Measurements from ENCODE around the gene KATNA1.
"Not testable (repeated sequence)": the region's sequence is repeated elsewhere in the genome, so short reads cannot be mapped to it uniquely, and the experiment has no call there.

Gene KATNA1

DNA sequence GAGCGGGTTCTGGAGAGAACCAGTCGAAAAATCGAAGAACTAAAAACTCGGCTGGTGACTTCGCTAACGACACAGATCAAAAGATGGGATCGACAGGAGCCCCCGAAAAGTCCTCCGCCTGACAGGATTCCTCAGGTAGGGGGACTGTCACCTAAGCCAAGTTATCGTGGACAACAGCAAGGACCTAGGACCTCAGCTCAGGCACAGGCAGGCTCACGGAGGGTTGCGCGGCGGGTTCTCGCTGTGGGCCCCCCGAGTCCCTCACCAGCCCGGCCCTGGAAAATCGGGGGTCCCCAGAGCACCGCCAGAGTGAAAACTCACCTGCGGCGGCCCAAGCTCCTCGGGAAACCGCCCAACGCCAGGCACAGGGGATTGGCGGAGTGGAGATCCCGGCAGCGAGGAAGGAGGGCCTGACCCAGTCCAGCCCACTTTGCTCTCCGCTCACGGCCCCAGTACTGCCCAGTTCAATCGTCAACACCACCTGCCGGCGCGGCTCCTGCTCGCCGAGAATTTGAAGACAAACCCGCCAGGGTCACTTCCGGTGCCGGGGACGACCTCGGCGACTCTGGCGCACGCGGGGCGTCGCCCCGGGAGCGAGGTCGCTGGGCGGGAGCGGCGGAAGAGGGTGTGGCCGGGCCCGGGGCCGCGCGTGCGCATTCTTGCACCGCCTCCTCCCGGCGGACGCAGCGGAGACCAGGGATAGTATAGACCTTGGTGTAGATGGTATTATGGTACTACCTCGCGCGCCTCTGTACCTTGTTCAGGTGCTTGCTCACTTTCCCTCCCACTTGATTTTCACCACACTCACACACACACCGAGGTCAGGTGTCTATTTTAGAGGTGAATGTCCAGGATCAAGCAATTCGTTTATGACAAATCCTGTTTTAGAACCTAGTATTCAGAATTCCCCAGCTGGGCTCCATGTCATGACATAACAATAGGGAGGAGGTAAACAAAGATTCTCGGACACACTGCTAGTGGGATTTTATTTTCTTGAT is at the start of gene KATNA1:
Gene KATNA1, minus strand, starts transcription at position 567 of the 998 bp plus-strand sequence. CDS start 10,167 bp downstream, outside the sequence.
- in situ Hi-C loops (cut with HindIII; ENCODE audit: low sequenced_read_pairs) = loop anchor here (5.0 kb wide), 1 partner anchor 46 kb away; no protein-coding TSS in a partner anchor

DNA sequence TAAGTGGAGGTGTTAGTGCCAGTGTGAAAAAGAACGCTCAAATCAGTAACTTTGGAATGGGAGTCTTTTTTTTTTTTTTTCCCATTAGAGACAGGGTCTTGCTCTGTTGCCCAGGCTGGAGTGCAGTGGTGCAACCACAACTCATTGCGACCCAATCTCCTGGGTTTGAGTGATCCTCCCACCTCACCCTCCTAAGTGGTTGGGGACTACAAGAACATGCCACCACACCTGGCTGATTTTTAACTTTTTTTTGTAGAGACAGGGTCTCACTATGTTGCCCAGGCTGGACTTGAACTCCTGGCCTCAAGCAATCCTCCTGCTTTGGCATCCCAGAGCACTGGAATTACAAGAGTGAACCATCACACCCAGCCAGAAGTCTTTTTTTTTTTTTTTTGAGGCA is 49.7 kb upstream of the KATNA1 start:
- in situ Hi-C loops (cut with HindIII; ENCODE audit: low sequenced_read_pairs) = no loop called here

DNA sequence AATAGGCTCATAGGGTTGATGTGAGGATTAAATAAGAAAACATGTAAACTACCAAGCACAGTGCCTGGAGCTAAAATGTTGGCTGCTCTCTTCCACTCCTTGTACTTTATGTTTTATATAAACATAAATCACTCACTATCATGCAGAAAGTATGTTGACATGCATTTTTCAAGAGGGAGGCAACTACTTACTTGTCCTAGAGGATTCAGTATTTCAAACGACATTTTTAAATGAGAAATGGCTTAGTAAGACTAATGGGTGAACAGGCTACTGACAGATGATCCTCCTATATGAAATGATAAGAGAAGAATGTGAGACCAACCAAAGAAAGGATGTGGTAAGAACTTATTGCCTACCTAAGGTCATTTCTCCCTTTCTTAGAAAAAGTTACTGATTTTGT is 48.4 kb upstream of the KATNA1 start:
- in situ Hi-C loops (cut with HindIII; ENCODE audit: low sequenced_read_pairs) = no loop called here

DNA sequence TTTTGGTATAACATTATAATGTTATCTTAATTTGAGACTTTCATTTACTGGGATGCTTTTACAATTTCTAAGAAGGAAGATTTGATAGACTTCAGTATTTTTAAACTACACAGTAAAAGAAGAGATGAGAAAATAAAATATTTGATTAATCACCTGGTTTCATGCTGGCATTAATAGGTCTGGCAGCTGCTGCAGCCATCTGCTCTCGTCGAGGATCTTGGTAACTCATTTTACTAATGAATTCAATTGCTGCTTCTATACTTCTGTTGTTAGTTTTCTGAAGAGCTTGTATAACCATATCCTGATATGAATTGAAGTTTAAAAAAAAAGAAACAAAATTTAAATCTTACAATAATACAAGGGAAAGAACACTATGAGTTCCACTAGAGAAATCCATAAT is 46.4 kb upstream of the KATNA1 start:
- in situ Hi-C loops (cut with HindIII; ENCODE audit: low sequenced_read_pairs) = no loop called here

DNA sequence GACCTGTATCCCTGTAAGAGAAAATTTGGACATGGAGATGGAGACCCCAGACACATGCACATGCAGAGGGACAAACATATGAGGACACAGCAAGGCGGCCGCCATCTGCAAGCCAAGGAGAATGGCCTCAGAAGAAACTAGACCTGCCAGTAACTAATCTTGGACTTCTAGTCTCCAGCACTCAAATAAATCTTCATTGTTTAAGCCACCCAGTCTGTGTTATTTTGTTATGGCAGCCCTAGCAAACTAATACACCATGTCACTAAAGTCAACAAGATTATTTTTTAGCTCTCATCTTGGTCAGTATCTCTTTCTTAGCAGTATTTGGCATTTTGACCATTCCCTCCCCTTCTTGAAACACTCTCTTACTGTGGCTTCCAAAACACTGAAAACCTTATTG is 42.7 kb upstream of the KATNA1 start:
- in situ Hi-C loops (cut with HindIII; ENCODE audit: low sequenced_read_pairs) = no loop called here

DNA sequence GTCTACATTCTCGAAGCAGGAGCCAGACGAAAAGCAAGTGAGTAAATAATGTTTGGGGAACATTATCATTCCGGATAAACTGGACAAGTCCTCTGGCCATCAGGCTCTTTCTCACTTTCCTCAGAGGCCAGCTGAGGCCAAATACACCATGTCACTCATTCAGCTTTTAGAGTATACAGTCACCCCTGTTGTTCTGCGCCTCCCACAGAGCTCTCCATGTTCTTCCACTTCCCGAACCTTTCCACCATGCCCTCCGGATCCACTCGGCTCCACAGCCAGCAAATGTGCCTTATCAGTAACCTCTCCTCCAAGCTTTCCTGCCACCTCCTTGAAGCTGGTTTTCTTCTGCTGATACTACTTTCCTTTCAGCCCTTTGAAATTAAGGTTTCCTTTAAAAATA is 37.7 kb upstream of the KATNA1 start:
- in situ Hi-C loops (cut with HindIII; ENCODE audit: low sequenced_read_pairs) = no loop called here

DNA sequence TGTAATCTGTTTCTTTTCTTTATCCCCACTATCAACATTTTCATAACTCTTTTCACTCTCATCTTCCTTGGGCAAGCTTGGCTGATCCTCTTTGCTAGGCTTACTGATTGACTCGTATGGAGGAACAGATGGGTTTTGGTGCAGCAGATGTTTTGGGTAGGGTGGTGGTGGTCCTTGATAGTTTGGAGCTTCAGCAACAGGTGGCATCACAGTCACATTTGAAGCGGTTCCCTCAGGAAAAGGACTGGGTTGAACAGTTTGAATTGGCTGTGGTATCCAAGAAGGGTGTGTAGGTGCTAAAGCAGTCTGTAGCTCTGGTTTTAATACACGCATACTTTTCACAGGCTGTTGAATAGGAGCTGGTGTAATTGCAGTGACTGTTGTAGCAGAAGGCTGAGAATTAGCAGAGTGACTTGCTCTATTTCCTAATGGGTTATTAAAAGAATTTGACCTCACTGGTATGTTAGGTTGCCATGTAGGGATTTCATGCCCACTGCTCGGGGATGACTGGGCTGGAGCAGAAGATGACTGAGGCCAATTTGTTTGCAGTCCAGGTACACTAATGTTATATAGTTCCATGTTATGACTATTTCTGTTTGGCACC is 34.8 kb upstream of the KATNA1 start:
- in situ Hi-C loops (cut with HindIII; ENCODE audit: low sequenced_read_pairs) = no loop called here

DNA sequence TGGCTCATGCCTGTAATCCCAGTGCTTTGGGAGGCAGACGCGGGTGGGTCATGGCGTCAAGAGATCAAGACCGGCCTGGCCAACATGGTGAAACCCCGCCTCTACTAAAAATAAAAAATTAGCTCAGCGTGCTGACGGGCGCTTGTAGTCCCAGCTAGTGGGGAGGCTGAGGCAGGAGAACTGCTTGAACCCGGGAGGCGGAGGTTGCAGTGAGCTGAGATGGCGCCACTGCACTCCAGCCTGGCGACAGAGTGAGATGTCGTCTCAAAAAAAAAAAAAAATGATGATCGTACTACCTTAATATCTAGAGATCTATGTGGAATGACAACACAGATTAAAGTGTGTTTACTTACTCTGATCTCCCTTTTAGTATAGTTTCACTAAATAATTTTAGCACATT is 33.3 kb upstream of the KATNA1 start:
- in situ Hi-C loops (cut with HindIII; ENCODE audit: low sequenced_read_pairs) = not testable (repeated sequence)

DNA sequence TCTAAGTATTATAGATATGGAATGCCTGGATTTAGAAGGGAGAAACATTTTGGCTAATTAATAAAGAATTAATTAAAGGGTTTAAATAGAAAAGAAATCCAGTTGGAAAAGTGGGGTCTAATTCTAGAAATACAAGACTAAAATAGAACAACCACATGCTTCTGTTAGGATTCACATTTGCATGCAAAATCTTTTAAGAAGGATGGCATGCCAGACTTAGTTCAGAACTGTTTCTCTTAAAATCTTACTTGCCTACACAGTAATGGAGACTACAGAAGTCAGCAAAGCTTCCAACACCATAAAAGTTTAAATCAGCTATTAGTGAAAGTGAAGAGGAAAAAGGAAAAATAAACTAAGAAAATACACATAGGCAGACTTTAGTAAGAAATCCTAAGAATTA is 32.7 kb upstream of the KATNA1 start:
- in situ Hi-C loops (cut with HindIII; ENCODE audit: low sequenced_read_pairs) = no loop called here

DNA sequence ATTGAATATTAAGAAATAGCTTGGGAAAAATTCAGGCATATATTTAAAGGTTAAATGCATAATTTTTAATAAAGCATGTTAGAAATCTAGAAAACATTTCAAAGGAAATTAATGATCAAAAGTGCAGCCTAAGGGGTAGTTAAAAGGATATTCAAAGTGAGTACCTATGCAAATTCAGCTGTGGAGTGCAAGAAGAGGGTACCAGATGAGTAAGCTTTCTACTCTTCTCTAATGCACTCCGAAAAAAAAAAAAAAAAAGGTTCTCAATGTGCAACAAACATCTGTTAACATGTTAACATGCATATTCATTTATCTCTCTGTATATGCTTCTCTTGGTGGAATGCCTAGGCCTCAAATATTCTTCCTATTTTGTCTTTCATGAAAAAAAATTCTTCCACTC is 32.0 kb upstream of the KATNA1 start:
- in situ Hi-C loops (cut with HindIII; ENCODE audit: low sequenced_read_pairs) = no loop called here

DNA sequence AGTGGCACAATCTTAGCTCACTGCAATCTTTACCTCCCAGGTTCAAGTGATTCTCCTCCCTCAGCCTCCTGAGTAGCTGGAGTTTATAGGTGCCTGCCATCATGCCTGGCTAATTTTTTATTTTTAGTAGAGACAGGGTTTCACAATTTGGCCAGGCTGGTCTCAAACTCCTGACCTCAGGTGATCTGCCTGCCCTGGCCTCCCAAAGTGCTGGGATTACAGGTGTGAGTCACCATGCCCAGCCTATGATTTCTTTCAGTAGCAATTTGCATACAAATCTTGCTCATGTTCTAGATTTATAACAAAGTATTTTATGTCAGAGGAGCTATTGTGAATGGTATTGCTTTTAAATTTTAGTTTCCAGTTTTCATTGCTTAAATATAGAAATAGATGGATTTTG is 23.8 kb upstream of the KATNA1 start:
- in situ Hi-C loops (cut with HindIII; ENCODE audit: low sequenced_read_pairs) = not testable (repeated sequence)

DNA sequence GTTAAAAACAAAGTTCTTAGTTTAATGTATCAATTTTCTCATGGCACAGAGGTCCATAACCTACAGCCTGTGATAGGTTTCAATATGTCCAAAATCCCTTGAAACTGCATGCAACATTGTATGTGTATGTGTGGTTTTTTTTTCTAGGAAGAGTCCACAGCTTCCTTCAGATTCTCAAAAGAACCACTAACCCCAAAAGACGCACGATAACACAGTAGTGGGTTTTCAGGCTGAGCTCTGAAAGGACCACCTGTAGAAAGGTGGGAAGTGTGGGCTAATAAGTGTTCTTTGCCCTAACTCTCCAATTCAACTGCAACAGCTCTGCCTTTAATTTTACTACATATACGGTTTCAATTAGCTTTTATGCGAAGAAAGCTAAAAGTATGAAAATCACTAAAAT is 11.5 kb upstream of the KATNA1 start:
- in situ Hi-C loops (cut with HindIII; ENCODE audit: low sequenced_read_pairs) = no loop called here

DNA sequence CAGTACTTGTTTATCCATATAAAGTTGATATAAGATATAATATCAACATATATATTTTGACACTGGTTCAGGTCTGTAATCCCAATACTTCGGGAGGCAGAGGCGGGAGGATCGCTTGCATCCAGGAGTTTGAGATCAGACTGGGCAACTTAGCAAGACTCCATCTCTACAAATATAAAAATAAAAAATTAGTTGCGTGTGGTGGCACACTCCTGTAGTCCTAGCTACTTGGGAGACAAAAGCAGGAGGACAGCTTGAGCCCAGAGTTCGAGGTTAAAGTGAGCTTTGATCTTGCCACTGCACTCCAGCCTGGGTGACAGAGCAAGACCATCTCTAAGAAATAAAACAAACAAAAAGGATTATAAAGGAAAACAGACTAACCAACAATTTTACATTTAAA is 8.9 kb upstream of the KATNA1 start:
- in situ Hi-C loops (cut with HindIII; ENCODE audit: low sequenced_read_pairs) = no loop called here

DNA sequence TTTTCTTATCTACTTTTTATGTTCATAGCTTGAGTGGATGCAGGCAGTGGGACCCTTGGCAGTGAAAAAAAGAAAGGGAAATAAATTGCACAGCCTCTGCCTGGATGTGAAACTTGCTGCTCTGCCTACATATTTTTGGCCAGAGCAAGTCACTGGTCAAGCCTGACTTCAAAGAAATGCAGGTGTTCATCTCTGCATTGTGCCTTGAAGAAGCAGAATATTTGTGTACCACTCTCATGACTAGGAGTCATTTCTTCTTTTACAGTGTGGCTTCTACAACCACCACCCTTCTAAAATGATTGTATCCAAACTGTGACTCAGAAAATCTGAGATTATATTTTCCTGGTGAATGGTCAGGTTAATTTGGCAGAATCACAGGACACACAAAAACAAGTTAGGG is 2.5 kb upstream of the KATNA1 start:
- in situ Hi-C loops (cut with HindIII; ENCODE audit: low sequenced_read_pairs) = no loop called here

DNA sequence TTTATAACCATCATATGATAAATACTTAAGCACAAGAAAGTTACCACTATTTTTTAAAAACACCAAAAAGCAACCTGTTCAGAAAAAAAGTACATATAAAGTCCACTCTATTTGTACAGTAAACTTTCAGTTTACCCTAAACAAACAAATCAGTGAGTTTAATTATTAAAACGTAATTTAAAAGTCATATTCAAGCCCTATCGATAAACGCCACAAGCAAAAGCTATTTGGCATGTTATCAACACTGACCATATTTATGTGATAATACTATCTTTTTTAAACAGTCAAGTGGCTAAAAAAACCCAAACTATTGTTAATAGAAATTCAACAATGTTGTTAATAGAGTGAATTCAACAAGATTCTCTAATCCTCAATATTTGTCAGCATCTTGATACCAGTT is 1.9 kb downstream of the KATNA1 start:
- in situ Hi-C loops (cut with HindIII; ENCODE audit: low sequenced_read_pairs) = loop anchor here (5.0 kb wide), 1 partner anchor 44 kb away; no protein-coding TSS in a partner anchor

DNA sequence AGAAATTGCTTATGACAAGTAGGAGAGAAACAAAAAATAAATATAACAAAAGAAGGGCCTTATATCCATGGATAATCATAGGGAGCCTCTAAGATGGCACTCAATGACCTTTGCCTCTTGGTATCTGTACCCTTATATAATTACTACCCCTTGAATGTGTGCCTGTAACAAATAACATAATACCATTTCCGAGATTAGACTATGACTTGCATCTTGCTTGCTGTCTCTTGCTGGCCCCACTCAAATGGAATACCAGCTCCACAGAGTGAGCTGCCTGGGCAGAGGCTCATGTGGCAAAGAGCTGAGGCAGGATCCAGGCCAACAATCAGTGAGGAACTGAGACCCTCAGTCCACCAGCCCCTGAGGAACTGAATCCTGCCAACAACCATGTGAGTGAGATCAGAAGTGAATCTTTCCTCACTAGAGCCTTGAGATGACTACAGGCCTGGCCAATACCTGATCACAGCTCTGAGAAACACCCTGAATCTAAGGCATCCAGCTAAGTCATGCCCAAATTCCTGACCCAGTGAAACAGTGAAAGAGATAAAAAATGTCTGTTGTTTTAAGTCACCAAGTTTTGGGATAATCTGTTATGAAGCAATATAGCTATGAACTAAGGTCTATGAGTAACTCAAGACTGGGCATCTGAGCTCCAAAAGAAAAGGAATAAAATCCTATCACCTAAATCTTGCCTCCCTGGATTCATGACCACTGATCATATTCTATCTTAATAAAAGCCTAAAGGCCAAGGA is 5.5 kb downstream of the KATNA1 start:
- in situ Hi-C loops (cut with HindIII; ENCODE audit: low sequenced_read_pairs) = no loop called here

DNA sequence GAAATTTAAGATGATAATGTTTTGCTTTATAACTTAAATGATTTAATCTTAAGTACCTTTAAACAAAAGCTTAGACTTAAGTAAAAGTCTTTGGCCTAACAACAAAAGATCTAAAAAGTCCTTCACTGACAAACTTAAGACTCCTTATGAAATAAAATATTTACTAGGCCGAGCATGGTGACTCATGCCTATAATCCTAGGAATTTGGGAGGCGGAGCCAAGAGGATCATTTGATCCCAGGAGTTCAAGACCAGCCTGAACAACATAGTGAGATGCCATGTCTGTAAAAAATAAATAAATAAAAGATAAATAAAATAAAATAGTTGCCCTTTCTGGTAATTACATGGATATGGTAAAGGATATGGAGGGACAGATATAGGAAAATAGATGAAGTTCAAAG is 12.4 kb downstream of the KATNA1 start:
- in situ Hi-C loops (cut with HindIII; ENCODE audit: low sequenced_read_pairs) = no loop called here

DNA sequence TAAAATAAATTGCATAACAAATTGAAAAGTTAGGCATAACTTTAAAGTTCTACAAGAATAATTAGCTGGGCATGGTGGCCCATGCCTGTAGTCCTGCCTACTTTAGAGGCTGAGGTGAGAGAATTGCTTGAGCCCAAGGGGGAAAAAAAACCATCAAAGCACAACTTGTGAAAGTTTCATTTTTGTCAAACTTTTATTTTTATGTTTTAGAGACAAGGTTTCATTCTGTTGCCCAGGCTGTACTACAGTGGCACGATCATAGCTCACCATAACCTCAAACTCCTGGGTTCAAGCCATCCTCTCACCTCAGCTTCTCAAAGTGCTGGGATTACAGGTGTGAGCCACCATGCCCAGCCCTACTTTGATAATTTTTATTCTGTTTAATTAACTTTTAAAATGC is 14.2 kb downstream of the KATNA1 start:
- in situ Hi-C loops (cut with HindIII; ENCODE audit: low sequenced_read_pairs) = no loop called here

DNA sequence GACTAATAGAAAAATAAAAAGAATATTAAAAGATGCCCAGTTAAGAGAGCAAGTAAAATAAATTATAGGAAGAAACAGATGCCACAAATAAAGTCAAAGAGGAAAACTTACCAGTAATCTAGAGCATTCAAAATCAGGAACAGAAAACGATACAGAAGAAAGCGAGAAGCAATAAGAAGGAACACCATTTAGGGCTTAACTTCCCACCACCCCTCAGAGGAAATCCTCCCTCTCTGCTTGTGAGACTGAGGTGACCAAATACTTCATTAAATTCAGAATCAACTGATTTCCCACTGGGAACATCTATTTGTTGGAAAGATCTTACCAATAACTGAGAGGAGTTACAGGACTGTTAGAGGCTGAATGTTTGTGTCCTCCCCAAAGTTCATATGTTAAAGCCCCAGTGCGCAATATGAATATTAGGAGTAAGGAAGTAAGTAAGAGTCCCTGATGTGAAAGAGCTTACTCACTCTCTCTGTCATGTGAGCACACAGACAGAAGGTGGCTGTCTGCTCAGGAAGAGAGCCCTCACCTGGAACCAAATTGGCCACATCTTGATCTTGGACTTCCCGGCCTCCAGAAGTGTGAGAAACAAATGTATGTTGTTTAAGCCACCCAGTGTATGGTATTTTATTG is 19.5 kb downstream of the KATNA1 start:
- in situ Hi-C loops (cut with HindIII; ENCODE audit: low sequenced_read_pairs) = no loop called here

DNA sequence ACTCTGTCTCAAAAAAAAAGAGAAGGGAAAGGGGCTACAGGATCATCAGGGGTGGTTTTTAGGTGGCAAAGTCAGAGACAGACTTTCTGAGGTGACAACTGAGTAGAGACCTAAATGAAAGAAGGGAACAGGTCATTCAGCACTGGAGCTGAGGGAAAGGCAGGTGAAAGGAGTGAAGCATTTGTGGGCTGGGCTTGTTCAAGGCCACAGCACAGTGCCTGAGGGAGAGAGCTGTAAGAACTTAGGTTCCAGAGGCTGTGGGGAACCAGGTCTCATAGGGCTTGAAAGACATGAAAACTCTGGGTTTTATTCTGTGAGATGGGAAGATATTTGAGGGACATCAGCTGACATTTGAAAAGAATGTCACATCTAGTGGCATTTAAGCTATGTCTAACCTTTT is 20.8 kb downstream of the KATNA1 start:
- in situ Hi-C loops (cut with HindIII; ENCODE audit: low sequenced_read_pairs) = no loop called here

DNA sequence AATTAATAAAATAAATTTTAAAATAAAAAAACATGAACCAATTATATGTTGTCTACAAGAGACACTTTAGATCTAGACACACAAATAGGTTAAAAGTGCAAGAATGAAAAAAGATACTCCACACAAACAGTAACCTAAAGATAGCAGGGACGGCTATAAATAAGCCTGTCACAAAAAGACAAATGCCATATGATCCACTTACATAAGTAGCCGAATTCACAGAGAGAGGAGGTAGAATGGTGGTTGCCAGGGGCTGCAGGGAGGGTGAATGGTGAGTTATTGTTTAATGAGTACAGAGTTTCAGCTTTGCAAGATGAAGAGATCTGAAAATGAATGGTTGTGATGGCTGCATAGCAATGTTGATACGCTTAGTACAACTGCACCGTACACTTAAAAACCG is 32.7 kb downstream of the KATNA1 start:
- in situ Hi-C loops (cut with HindIII; ENCODE audit: low sequenced_read_pairs) = no loop called here
